ENCODE results near the gene POLR3H. TPM values are rescaled to one million over a fixed set of nuclear protein-coding genes. Genes with fewer than 3 reads are reported as not detected.

POLR3H gene
- total RNA-seq, 4 donors from 2014 or later: 5.6 to 8.4 (median 7.0) TPM

DNA sequence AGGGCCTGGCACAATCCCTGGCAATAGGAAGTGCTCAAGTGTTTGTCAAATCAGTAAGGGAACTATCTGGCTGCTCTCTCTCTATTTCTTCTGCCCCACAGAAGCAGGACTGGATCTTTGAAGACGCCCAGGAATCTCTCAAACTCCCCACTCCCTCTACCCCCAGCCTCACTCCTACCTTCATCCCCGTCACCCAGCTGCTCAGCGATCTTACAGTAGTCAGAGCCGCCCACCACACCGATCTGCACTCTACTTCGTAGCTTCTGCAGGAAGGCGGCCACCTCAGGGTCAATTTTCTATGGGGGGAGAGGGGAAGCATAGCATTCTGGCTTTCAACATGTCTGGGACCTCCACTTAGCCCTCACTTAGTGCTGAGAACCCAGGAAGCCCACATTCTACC is 41.6 kb upstream of the POLR3H start:
- H3K9me3 ChIP-seq: no peaks in the 10 kb centered on the region
- WGBS, 2 donors (ENCODE audit: low coverage in 1 of 2): 95 to 100% methylated on average over 1 to 7 of the region's 7 CpGs
- DNase-seq: no peak
- H3K36me3 ChIP-seq: peaks cover 0 to 23% (median 0%) of the 10 kb centered on the region in 4 donors
- intact Hi-C loops (cut with DNase I; ENCODE audit: low total_unique reads): no loop called here
- H3K27ac ChIP-seq: no peak overlapping the region
- no peaks in the 10 kb centered on the region for H3K27me3 ChIP-seq
- no peak overlapping the region for H3K4me3 ChIP-seq
- TF ChIP-seq POLR2A (IDR thresholded peaks at IDR 0.05): no peak
- TF ChIP-seq POLR2AphosphoS5 (IDR thresholded peaks at IDR 0.05): no peak
- TF ChIP-seq EP300 (IDR thresholded peaks at IDR 0.05; ENCODE audit: low read depth): no peak
- TF ChIP-seq, protein P1, sequence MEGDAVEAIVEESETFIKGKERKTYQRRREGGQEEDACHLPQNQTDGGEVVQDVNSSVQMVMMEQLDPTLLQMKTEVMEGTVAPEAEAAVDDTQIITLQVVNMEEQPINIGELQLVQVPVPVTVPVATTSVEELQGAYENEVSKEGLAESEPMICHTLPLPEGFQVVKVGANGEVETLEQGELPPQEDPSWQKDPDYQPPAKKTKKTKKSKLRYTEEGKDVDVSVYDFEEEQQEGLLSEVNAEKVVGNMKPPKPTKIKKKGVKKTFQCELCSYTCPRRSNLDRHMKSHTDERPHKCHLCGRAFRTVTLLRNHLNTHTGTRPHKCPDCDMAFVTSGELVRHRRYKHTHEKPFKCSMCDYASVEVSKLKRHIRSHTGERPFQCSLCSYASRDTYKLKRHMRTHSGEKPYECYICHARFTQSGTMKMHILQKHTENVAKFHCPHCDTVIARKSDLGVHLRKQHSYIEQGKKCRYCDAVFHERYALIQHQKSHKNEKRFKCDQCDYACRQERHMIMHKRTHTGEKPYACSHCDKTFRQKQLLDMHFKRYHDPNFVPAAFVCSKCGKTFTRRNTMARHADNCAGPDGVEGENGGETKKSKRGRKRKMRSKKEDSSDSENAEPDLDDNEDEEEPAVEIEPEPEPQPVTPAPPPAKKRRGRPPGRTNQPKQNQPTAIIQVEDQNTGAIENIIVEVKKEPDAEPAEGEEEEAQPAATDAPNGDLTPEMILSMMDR (IDR thresholded peaks at IDR 0.05): no peak
- in situ Hi-C loops (cut with MboI; ENCODE audit: low pct_ligation_motif_present in 1 of 4, low pct_unique_long_range_greater_than_20kb in 1 of 4, low sequenced_read_pairs in 3 of 4): no loop called here
- peaks cover 3 to 29% (median 12%) of the 10 kb centered on the region in 4 donors for H3K4me1 ChIP-seq

DNA sequence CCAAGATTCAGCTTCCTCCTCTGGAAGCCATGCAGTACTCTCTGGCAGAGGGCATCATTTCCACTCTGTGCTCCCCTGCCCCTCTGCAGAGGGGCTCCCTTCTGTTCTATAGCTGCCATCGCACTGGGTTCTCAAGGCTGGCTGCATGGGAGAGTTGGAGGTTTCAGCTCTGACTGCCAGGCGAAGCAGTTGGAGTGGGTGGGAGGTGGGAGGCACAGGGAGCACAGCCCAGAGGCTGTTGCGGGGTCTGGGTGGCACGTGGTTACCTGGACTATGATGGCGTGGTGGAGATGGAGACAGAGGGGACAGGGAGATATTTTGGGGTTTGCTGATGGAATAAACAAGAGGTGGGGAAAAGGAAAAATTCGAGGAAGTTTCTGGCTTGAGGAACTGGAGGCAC is 40.6 kb upstream of the POLR3H start:
- intact Hi-C loops (cut with DNase I; ENCODE audit: low total_unique reads): no loop called here
- Histone ChIP-seq H3K27ac (no peak overlapping the region), H3K27me3 (no peaks in the 10 kb centered on the region), H3K4me3 (no peak overlapping the region), H3K36me3 (peaks cover 0 to 23% (median under 1%) of the 10 kb centered on the region in 4 donors), H3K9me3 (no peaks in the 10 kb centered on the region), H3K4me1 (peaks cover 3 to 22% (median 12%) of the 10 kb centered on the region in 4 donors)
- DNase-seq: no peak
- TF ChIP-seq, protein P1 (IDR thresholded peaks at IDR 0.05): no peak
- TF ChIP-seq POLR2AphosphoS5 (IDR thresholded peaks at IDR 0.05) (no peak), POLR2A (IDR thresholded peaks at IDR 0.05) (no peak), EP300 (IDR thresholded peaks at IDR 0.05; ENCODE audit: low read depth) (no peak)
- in situ Hi-C loops (cut with MboI; ENCODE audit: low pct_ligation_motif_present in 1 of 4, low pct_unique_long_range_greater_than_20kb in 1 of 4, low sequenced_read_pairs in 3 of 4): no loop called here
- WGBS, 2 donors (ENCODE audit: low coverage in 1 of 2): 89 to 100% methylated on average over 1 to 6 of the region's 6 CpGs

DNA sequence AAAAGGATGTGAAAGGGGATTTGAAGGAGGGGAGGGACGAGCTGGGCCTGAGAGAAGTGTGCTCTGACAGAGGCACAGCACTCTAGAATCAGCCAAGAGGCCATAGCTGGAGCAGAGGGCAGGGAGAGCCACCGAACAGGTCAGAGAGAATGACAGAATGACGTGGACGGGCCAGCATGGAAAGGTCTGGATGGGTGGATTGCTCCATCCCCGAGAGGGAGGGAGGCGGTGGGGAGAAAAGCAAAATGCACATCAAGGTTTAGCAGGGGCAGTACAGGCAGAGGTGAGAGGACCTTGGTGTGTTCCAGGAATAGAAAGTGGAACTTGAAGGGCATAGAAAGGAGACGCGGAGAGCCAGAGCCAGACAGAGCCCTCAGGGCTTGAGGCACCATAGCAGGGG is 38.4 kb upstream of the POLR3H start:
- no peak overlapping the region for H3K27ac ChIP-seq
- in situ Hi-C loops (cut with MboI; ENCODE audit: low pct_ligation_motif_present in 1 of 4, low pct_unique_long_range_greater_than_20kb in 1 of 4, low sequenced_read_pairs in 3 of 4): no loop called here
- no peak for DNase-seq

DNA sequence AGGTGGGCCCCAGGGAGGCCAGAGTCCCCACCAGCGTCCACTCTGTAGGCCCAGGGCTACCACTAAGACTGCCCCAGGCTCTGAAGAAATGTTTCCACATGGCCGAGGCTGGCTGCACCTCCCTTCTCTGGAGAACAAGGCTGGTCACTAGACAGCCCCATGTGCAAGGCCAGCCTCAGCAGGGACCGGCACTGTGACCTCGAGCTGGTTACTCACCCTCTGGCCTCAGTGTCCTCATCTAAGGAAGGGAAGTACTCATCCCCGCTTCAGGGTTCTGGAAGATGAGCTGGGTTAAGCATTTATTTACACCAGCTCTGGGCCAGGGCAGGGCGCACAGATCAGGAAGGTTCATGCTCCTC is 35.7 kb upstream of the POLR3H start:
- H3K36me3 ChIP-seq: peaks cover 0 to 22% (median 8%) of the 10 kb centered on the region in 4 donors
- no peak for TF ChIP-seq EP300 (IDR thresholded peaks at IDR 0.05; ENCODE audit: low read depth)
- no peak for TF ChIP-seq POLR2A (IDR thresholded peaks at IDR 0.05)
- TF ChIP-seq, protein P1 (IDR thresholded peaks at IDR 0.05): no peak
- H3K9me3 ChIP-seq: no peaks in the 10 kb centered on the region
- peaks cover 0 to under 1% (median 0%) of the 10 kb centered on the region in 4 donors for H3K4me1 ChIP-seq
- in situ Hi-C loops (cut with MboI; ENCODE audit: low pct_ligation_motif_present in 1 of 4, low pct_unique_long_range_greater_than_20kb in 1 of 4, low sequenced_read_pairs in 3 of 4): no loop called here
- DNase-seq: no peak
- no peak overlapping the region for H3K27ac ChIP-seq
- H3K27me3 ChIP-seq: no peaks in the 10 kb centered on the region
- WGBS, 2 donors (ENCODE audit: low coverage in 1 of 2): 89% methylated on average over 6 of the region's 6 CpGs; no CpG with 5 or more reads in 1 of the 2 donors
- no peak overlapping the region for H3K4me3 ChIP-seq
- intact Hi-C loops (cut with DNase I; ENCODE audit: low total_unique reads): no loop called here

More for the DNA sequence above, 38.4 kb upstream of the POLR3H start:
- 70 to 83% methylated on average over 6 to 8 of the region's 8 CpGs for WGBS, 2 donors (ENCODE audit: low coverage in 1 of 2)
- Histone ChIP-seq H3K4me1 (peaks cover 0 to 8% (median 0%) of the 10 kb centered on the region in 4 donors), H3K27me3 (no peaks in the 10 kb centered on the region), H3K36me3 (peaks cover 0 to 23% (median 8%) of the 10 kb centered on the region in 4 donors), H3K4me3 (no peak overlapping the region), H3K9me3 (no peaks in the 10 kb centered on the region)
- TF ChIP-seq EP300 (IDR thresholded peaks at IDR 0.05; ENCODE audit: low read depth) (no peak), POLR2A (IDR thresholded peaks at IDR 0.05) (no peak), POLR2AphosphoS5 (IDR thresholded peaks at IDR 0.05) (no peak)
- TF ChIP-seq, protein P1 (IDR thresholded peaks at IDR 0.05): no peak
- intact Hi-C loops (cut with DNase I; ENCODE audit: low total_unique reads): no loop called here
